Right atrium auricular region (tissue), 2 donors: ENCODE data around the gene DDR1. TPM values are rescaled to one million over a fixed set of nuclear protein-coding genes. Genes with fewer than 3 reads are reported as not detected.
A peak's percentile ranks its signal among the peaks of the same experiment; 100 is the strongest.
"Not testable (repeated sequence)": the region's sequence is repeated elsewhere in the genome, so short reads cannot be mapped to it uniquely, and the experiment has no call there.

Source experiments
- DNase-seq: peaks from one replicate; pipeline ENCODE4 v3.0.0-alpha.2; 2019; ENCODE audit warnings: low spot score
- H3K27ac ChIP-seq, 2 donors: fragments of 200-600 bp; sonication (generic); 1 replicate in 1 of 2; 2 replicates in 1 of 2; pipeline ENCODE4 v1.5.1; 2016 to 2019
- H3K27me3 ChIP-seq, 2 donors: fragments of 200-600 bp; sonication (generic); one replicate each; pipeline versions ENCODE4 v1.5.1 to v1.6.0; 2017 to 2019
- H3K36me3 ChIP-seq: fragments of 200-600 bp; sonication (generic); one replicate; pipeline ENCODE4 v1.5.1; 2016
- H3K4me1 ChIP-seq, 2 donors: fragments of 200-600 bp; sonication (generic); one replicate each; pipeline versions ENCODE4 v1.5.1 to v1.6.0; 2017 to 2019
- H3K4me3 ChIP-seq, 2 donors: fragments of 200-600 bp; sonication (generic); 1 replicate in 1 of 2; 2 replicates in 1 of 2; pipeline ENCODE4 v1.5.1; 2017 to 2019; ENCODE audit warnings: mild to moderate bottlenecking in 1 of 2, moderate library complexity in 1 of 2
- H3K9me3 ChIP-seq, 2 donors: fragments of 200-600 bp; sonication (generic); one replicate each; pipeline ENCODE4 v1.5.1; 2019
- total RNA-seq, 2 donors: library from RNA; depleted of rRNA; stranded (reverse); fragments of >200 nt; gene quantifications; one replicate each; pipeline ENCODE4 v1.1.0, GENCODE V29; 2016
- TF ChIP-seq, protein P1 (sequence below), 2 donors: fragments of 200-600 bp; sonication (generic); IDR thresholded peaks; one replicate each; pipeline ENCODE4 v1.5.1; 2019; ENCODE audit warnings: antibody characterized with exemption in 2 of 2

The DDR1 gene
- total RNA-seq, 2 donors from 2014 or later = 61.7 to 106 TPM

- peaks cover 0 to 25% of the 10 kb centered on the region in 2 donors for H3K4me1 ChIP-seq
- no peak overlapping the region for H3K27ac ChIP-seq
- TF ChIP-seq, protein P1, sequence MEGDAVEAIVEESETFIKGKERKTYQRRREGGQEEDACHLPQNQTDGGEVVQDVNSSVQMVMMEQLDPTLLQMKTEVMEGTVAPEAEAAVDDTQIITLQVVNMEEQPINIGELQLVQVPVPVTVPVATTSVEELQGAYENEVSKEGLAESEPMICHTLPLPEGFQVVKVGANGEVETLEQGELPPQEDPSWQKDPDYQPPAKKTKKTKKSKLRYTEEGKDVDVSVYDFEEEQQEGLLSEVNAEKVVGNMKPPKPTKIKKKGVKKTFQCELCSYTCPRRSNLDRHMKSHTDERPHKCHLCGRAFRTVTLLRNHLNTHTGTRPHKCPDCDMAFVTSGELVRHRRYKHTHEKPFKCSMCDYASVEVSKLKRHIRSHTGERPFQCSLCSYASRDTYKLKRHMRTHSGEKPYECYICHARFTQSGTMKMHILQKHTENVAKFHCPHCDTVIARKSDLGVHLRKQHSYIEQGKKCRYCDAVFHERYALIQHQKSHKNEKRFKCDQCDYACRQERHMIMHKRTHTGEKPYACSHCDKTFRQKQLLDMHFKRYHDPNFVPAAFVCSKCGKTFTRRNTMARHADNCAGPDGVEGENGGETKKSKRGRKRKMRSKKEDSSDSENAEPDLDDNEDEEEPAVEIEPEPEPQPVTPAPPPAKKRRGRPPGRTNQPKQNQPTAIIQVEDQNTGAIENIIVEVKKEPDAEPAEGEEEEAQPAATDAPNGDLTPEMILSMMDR (IDR thresholded peaks at IDR 0.05) = no peak
- H3K36me3 ChIP-seq = peaks cover 37% of the 10 kb centered on the region
- no peak for DNase-seq
- H3K27me3 ChIP-seq = no peaks in the 10 kb centered on the region
- no peaks in the 10 kb centered on the region for H3K9me3 ChIP-seq
- H3K4me3 ChIP-seq = no peak overlapping the region
Observed at GRCh38 chr6:30917041-30917440, 32.7 kb downstream of the DDR1 start.

GRCh38 chr6:30917487-30917886, 33.2 kb downstream of the DDR1 start:
- TF ChIP-seq, protein P1 (IDR thresholded peaks at IDR 0.05) = no peak
- Histone ChIP-seq H3K4me3 (no peak overlapping the region), H3K9me3 (no peaks in the 10 kb centered on the region), H3K36me3 (peaks cover 37% of the 10 kb centered on the region), H3K27ac (no peak overlapping the region), H3K4me1 (peaks cover 0 to 25% of the 10 kb centered on the region in 2 donors), H3K27me3 (no peaks in the 10 kb centered on the region)
- DNase-seq = no peak

GRCh38 chr6:30918670-30919069, 34.4 kb downstream of the DDR1 start:
- Histone ChIP-seq H3K27me3 (no peaks in the 10 kb centered on the region), H3K9me3 (no peaks in the 10 kb centered on the region), H3K27ac (no peak overlapping the region), H3K36me3 (peaks cover 47% of the 10 kb centered on the region), H3K4me3 (no peak overlapping the region), H3K4me1 (peaks cover 0 to 21% of the 10 kb centered on the region in 2 donors)
- DNase-seq = no peak
- TF ChIP-seq, protein P1 (IDR thresholded peaks at IDR 0.05) = no peak

DNA sequence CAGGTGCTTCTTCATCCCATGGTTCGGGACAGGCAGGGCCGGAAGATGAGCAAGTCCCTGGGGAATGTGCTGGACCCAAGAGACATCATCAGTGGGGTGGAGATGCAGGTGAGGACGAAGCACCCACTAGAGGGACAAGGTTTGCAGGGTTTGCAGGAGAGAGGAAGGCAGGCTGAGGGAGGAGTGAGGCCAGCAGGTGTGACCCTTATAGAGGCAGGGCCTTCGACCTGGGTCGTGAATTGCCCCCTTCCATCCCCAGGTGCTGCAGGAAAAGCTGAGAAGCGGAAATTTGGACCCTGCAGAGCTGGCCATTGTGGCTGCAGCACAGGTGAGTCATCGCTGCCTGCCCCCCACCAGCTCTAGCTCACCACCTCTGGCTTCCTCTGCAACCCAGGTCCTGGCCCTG, 38.1 kb downstream of the DDR1 start:
- Histone ChIP-seq H3K9me3 (no peaks in the 10 kb centered on the region), H3K36me3 (peaks cover 61% of the 10 kb centered on the region), H3K27me3 (no peaks in the 10 kb centered on the region), H3K27ac (no peak overlapping the region), H3K4me1 (peaks cover 0 to 11% of the 10 kb centered on the region in 2 donors), H3K4me3 (no peak overlapping the region)
- TF ChIP-seq, protein P1 (IDR thresholded peaks at IDR 0.05) = no peak
- no peak for DNase-seq

GRCh38 chr6:30924040-30924627, 39.8 kb downstream of the DDR1 start:
- H3K36me3 ChIP-seq = peaks cover 54% of the 10 kb centered on the region
- H3K27me3 ChIP-seq, H3K27ac ChIP-seq, H3K4me3 ChIP-seq, DNase-seq, H3K9me3 ChIP-seq: not testable (repeated sequence)
- H3K4me1 ChIP-seq = peaks cover 0 to 11% of the 10 kb centered on the region in 2 donors

DNA sequence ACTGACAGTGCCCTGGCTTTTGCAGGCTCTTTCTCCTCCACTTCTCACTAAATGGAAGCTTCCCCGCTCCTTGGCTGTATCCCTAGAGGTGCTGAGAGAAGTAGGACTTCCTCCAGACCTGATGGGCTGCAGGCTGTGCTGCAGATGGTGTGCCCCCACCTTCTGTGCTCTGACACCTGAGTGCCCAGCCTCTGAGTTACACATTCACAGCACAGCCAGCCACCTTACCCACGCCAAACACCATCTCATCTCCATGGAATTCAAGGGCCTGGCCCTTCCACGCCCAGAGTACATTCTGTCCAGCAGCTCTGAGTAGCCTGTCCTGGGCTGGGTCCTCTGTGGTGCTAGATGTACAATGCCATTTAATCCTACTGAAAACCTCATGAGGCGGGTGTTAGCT, 42.3 kb downstream of the DDR1 start:
- Histone ChIP-seq H3K27ac (peak overlapping the region in 1 of 2 donors; percentile 48), H3K36me3 (peaks cover 33% of the 10 kb centered on the region), H3K27me3 (no peaks in the 10 kb centered on the region), H3K9me3 (peaks cover 0 to 10% of the 10 kb centered on the region in 2 donors), H3K4me1 (peaks cover 0 to 11% of the 10 kb centered on the region in 2 donors), H3K4me3 (no peak overlapping the region)
- TF ChIP-seq, protein P1 (IDR thresholded peaks at IDR 0.05) = no peak
- no peak for DNase-seq

GRCh38 chr6:30927080-30927479, 42.8 kb downstream of the DDR1 start:
- H3K36me3 ChIP-seq = peaks cover 29% of the 10 kb centered on the region
- H3K27me3 ChIP-seq, DNase-seq, H3K4me3 ChIP-seq, H3K9me3 ChIP-seq: not testable (repeated sequence)
- H3K4me1 ChIP-seq = peaks cover 0 to 11% of the 10 kb centered on the region in 2 donors
- H3K27ac ChIP-seq = peak overlapping the region in 1 of 2 donors; percentile 48
